Loucy (cell line): Measurements from ENCODE around the gene TAF4.

Experiments used
- EZH2phosphoT487 ChIP-seq: fragments of 200-600 bp; IDR thresholded peaks from 2 replicates; pipeline ENCODE4 v1.6.1; 2018; ENCODE audit warnings: antibody characterized with exemption, mild to moderate bottlenecking, moderate library complexity, borderline replicate concordance
- TF ChIP-seq, protein P1 (sequence below): fragments of 200-600 bp; sonication (generic); conservative IDR thresholded peaks from 2 replicates; pipeline ENCODE4 v1.5.1; 2014; ENCODE audit warnings: mild to moderate bottlenecking, antibody characterized with exemption, low read length

DNA sequence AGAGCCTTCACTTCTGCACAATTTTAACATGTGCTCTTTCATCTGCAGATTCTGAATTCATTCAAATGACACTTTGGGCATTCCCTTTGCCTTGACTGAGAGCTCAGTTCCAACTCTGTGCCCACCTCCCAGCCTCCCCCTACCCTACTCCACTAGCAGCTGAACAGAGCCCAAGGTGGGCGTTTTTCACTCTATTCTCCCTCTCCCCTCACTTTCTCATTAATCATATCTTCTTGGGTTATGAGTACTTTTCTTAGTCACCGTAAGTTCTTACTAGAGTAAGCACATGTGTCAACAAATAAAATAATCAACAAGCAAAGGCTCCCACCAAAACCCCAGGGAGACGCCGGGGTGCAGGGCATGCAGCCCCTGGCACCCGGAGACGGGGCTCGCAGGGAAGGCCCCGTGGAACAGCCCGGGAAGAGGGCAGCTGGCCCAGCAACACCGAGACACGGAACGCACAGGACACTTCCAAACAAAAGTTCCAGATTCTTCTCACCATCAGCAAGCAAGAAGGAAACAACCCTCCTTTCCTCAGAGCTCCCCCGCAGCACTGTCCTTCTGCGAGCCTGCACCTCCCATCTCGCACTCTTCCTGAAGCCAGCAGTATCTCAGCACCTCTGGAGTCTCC lies 34.1 kb downstream of the TAF4 start:
- TF ChIP-seq EZH2phosphoT487 = no peak
- TF ChIP-seq, protein P1, sequence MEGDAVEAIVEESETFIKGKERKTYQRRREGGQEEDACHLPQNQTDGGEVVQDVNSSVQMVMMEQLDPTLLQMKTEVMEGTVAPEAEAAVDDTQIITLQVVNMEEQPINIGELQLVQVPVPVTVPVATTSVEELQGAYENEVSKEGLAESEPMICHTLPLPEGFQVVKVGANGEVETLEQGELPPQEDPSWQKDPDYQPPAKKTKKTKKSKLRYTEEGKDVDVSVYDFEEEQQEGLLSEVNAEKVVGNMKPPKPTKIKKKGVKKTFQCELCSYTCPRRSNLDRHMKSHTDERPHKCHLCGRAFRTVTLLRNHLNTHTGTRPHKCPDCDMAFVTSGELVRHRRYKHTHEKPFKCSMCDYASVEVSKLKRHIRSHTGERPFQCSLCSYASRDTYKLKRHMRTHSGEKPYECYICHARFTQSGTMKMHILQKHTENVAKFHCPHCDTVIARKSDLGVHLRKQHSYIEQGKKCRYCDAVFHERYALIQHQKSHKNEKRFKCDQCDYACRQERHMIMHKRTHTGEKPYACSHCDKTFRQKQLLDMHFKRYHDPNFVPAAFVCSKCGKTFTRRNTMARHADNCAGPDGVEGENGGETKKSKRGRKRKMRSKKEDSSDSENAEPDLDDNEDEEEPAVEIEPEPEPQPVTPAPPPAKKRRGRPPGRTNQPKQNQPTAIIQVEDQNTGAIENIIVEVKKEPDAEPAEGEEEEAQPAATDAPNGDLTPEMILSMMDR = no peak
